Right lobe of liver (tissue), 6 donors: ENCODE data around the gene WDPCP. TPM values are rescaled to one million over a fixed set of nuclear protein-coding genes. Genes with fewer than 3 reads are reported as not detected.
"Not testable (repeated sequence)": the region's sequence is repeated elsewhere in the genome, so short reads cannot be mapped to it uniquely, and the experiment has no call there.

Experiments used
- ATAC-seq, 4 donors: fragments of 200-7000 bp; cut with Tn5 transposase; one replicate each; pipeline ENCODE4 v1.9.1; 2020; ENCODE audit warnings: mild to moderate bottlenecking in 4 of 4, moderate library complexity in 4 of 4
- DNase-seq, 3 donors: peaks; one replicate each; pipeline ENCODE4 v3.0.0-alpha.2; 2020
- H3K27ac ChIP-seq, 3 donors: fragments of 200-600 bp; one replicate each; pipeline ENCODE4 v1.8.0; 2022
- H3K27me3 ChIP-seq, 2 donors: fragments of 200-600 bp; one replicate each; pipeline ENCODE4 v1.8.0; 2022
- H3K36me3 ChIP-seq, 4 donors: fragments of 200-600 bp; sonication (generic) in 1 of 4; one replicate each; pipeline versions ENCODE4 v1.5.1 to v1.8.0; 2017 to 2022; ENCODE audit warnings: control low read depth in 1 of 4
- H3K4me1 ChIP-seq, 4 donors: fragments of 200-600 bp; sonication (generic) in 1 of 4; one replicate each; pipeline versions ENCODE4 v1.5.1 to v1.8.0; 2017 to 2022; ENCODE audit warnings: control low read depth in 1 of 4
- H3K4me3 ChIP-seq, 3 donors: fragments of 200-600 bp; one replicate each; pipeline ENCODE4 v1.8.0; 2022
- H3K9me3 ChIP-seq, 4 donors: fragments of 200-600 bp; sonication (generic) in 1 of 4; one replicate each; pipeline versions ENCODE4 v1.5.1 to v1.8.0; 2017 to 2022; ENCODE audit warnings: control low read depth in 1 of 4
- CTCF ChIP-seq, 4 donors: fragments of 200-600 bp in 3 of 4; fragments of 450-650 bp in 1 of 4; IDR thresholded peaks; one replicate each; pipeline versions ENCODE4 v1.5.1 to v1.8.0; 2016 to 2022; ENCODE audit warnings: antibody characterized with exemption in 4 of 4, mild to moderate bottlenecking in 2 of 4
- POLR2A ChIP-seq: fragments of 450-650 bp; IDR thresholded peaks from one replicate; pipeline ENCODE4 v1.6.1; 2017; ENCODE audit warnings: antibody characterized with exemption, mild to moderate bottlenecking
- WGBS: methylation state at CpG from one replicate; pipeline ENCODE4 v1.1.6; 2018; ENCODE audit warnings: low coverage, low lambda C conversion rate; ENCODE audit not compliant: insufficient coverage; ENCODE audit errors: missing lambda C conversion rate; 5-methylcytosine and 5-hydroxymethylcytosine counted together
- intact Hi-C, 2 donors: fragments of 100-400 bp; cut with DNase I; formaldehyde crosslinking; loops; one replicate each; pipeline versions ENCODE4 v1.11.2 to v1.14.1; 2022
- total RNA-seq, 6 experiments: library from RNA; depleted of rRNA in 2 of 6; stranded (reverse); fragments of >200 nt in 2 of 6; fragmentation: NEBNext Ultra II Directional in 3 of 6; extraction: Animal tissue kit (Norgen Biotek cat#: 25700) in 3 of 6; gene quantifications; one replicate each; pipeline versions ENCODE4 v1.1.0 to v1.2.4, GENCODE V29; 2016 to 2023
- donor health status: DM: no; HTN: yes; CAD: no.
- donor health status: DM: no; HTN: no; CAD: no.
- donor health status: DM: no; HTN: no; CAD: no.
- donor health status: DM: no; HTN: yes; CAD: no.
- donor health status: DM: no; HTN: yes; CAD: no.

The WDPCP gene
- total RNA-seq, 6 experiments from 2014 or later = 2.7 to 4.4 (median 3.0) TPM

- H3K27me3 ChIP-seq = no peaks in the 10 kb centered on the region
- WGBS = 83% methylated on average over 1 of the region's 1 CpG
- no peaks in the 10 kb centered on the region for H3K36me3 ChIP-seq
- no peak overlapping the region for H3K27ac ChIP-seq
- TF ChIP-seq POLR2A (no peak), CTCF (IDR thresholded peaks at IDR 0.05) (no peak)
- intact Hi-C loops = no loop called here
- no peak overlapping the region for H3K4me3 ChIP-seq
- no peaks in the 10 kb centered on the region for H3K4me1 ChIP-seq
- no peaks in the 10 kb centered on the region for H3K9me3 ChIP-seq
- ATAC-seq (no peak), DNase-seq (no peak)
These were observed 261.8 kb downstream of the WDPCP start for GRCh38 chr2:63326473-63326872.

GRCh38 chr2:63323662-63324061 lies 264.6 kb downstream of the WDPCP start:
- H3K36me3 ChIP-seq, ATAC-seq, DNase-seq, intact Hi-C loops, H3K4me1 ChIP-seq, H3K9me3 ChIP-seq, H3K4me3 ChIP-seq, H3K27ac ChIP-seq, H3K27me3 ChIP-seq: not testable (repeated sequence)
- 81% methylated on average over 10 of the region's 11 CpGs for WGBS

GRCh38 chr2:63321973-63322372 lies 266.3 kb downstream of the WDPCP start:
- H3K9me3 ChIP-seq, H3K4me1 ChIP-seq, H3K4me3 ChIP-seq, H3K27ac ChIP-seq, H3K36me3 ChIP-seq, intact Hi-C loops, DNase-seq, H3K27me3 ChIP-seq, ATAC-seq: not testable (repeated sequence)
- WGBS = 80% methylated on average over 1 of the region's 2 CpGs

- no peaks in the 10 kb centered on the region for H3K9me3 ChIP-seq
- no peak overlapping the region for H3K27ac ChIP-seq
- no peak overlapping the region for H3K4me3 ChIP-seq
- DNase-seq = no peak
- no peaks in the 10 kb centered on the region for H3K4me1 ChIP-seq
- no peaks in the 10 kb centered on the region for H3K36me3 ChIP-seq
- intact Hi-C loops = no loop called here
- TF ChIP-seq CTCF (IDR thresholded peaks at IDR 0.05) = no peak
- TF ChIP-seq POLR2A = no peak
- H3K27me3 ChIP-seq = no peaks in the 10 kb centered on the region
- ATAC-seq = no peak
These were observed 267.6 kb downstream of the WDPCP start for GRCh38 chr2:63320669-63321068.

- Histone ChIP-seq H3K36me3 (no peaks in the 10 kb centered on the region), H3K9me3 (no peaks in the 10 kb centered on the region), H3K27me3 (no peaks in the 10 kb centered on the region), H3K4me3 (no peak overlapping the region), H3K27ac (no peak overlapping the region), H3K4me1 (no peaks in the 10 kb centered on the region)
- intact Hi-C loops = no loop called here
- DNase-seq (no peak), ATAC-seq (no peak)
- TF ChIP-seq POLR2A = no peak
- TF ChIP-seq CTCF (IDR thresholded peaks at IDR 0.05) = no peak
- 75% methylated on average over 1 of the region's 1 CpG for WGBS
These were observed 277.7 kb downstream of the WDPCP start for GRCh38 chr2:63310614-63311013.

- DNase-seq (no peak), ATAC-seq (no peak)
- peaks cover 0 to 19% (median 9%) of the 10 kb centered on the region in 4 donors for H3K9me3 ChIP-seq
- H3K27ac ChIP-seq = no peak overlapping the region
- H3K36me3 ChIP-seq = no peaks in the 10 kb centered on the region
- H3K4me1 ChIP-seq = no peaks in the 10 kb centered on the region
- TF ChIP-seq POLR2A (no peak), CTCF (IDR thresholded peaks at IDR 0.05) (no peak)
- WGBS = no CpG with 5 or more reads among the region's 1 CpG
- H3K4me3 ChIP-seq = no peak overlapping the region
- no peaks in the 10 kb centered on the region for H3K27me3 ChIP-seq
- intact Hi-C loops = no loop called here
These were observed 286.8 kb downstream of the WDPCP start for GRCh38 chr2:63301481-63301880.
